Sigmoid colon (tissue), 7 donors: ENCODE results near the gene SPOCK2. TPM values are rescaled to one million over a fixed set of nuclear protein-coding genes. Genes with fewer than 3 reads are reported as not detected.

Experiments used
- DNase-seq: peaks from one replicate; pipeline ENCODE4 v3.0.0-alpha.2; 2019
- H3K27ac ChIP-seq, 4 donors: fragments of 200-600 bp; sonication (generic); one replicate each; pipeline ENCODE4 v1.5.1; 2016 to 2019; ENCODE audit warnings: mild to moderate bottlenecking in 1 of 4
- H3K27me3 ChIP-seq, 3 donors: fragments of 200-600 bp; sonication (generic); one replicate each; pipeline ENCODE4 v1.5.1; 2019; ENCODE audit warnings: mild to moderate bottlenecking in 1 of 3
- H3K36me3 ChIP-seq, 4 donors: fragments of 200-600 bp; sonication (generic); one replicate each; pipeline ENCODE4 v1.5.1; 2016 to 2019
- H3K4me1 ChIP-seq, 4 donors: fragments of 200-600 bp; sonication (generic); one replicate each; pipeline ENCODE4 v1.5.1; 2017 to 2019
- H3K4me3 ChIP-seq, 4 donors: fragments of 200-600 bp; sonication (generic); one replicate each; pipeline ENCODE4 v1.5.1; 2017 to 2019; ENCODE audit warnings: mild to moderate bottlenecking in 2 of 4, moderate library complexity in 1 of 4
- H3K9me3 ChIP-seq, 4 donors: fragments of 200-600 bp in 3 of 4; sonication (generic) in 3 of 4; one replicate each; pipeline versions ENCODE4 v1.5.1 to v1.6.1; 2013 to 2019
- EP300 ChIP-seq, 4 donors: sonication (generic); formaldehyde crosslinking; IDR thresholded peaks; one replicate each; pipeline ENCODE4 v1.6.1; 2017; ENCODE audit warnings: antibody characterized with exemption in 4 of 4
- POLR2A ChIP-seq, 2 donors: fragments of 450-650 bp; IDR thresholded peaks; one replicate each; pipeline ENCODE4 v1.6.1; 2016; ENCODE audit warnings: antibody characterized with exemption in 2 of 2, mild to moderate bottlenecking in 2 of 2, moderate library complexity in 2 of 2
- POLR2AphosphoS5 ChIP-seq, 4 donors: sonication (generic); formaldehyde crosslinking; IDR thresholded peaks; one replicate each; pipeline ENCODE4 v1.6.1; 2017; ENCODE audit warnings: antibody characterized with exemption in 4 of 4
- WGBS, 2 donors: extraction: QIAGEN DNeasy Blood & Tissue Kit; methylation state at CpG; one replicate each; pipeline ENCODE4 v1.1.7; 2013; 5-methylcytosine and 5-hydroxymethylcytosine counted together
- intact Hi-C: fragments of 100-400 bp; cut with DNase I; formaldehyde crosslinking; loops from one replicate; pipeline ENCODE4 v1.15.1; 2023
- polyA plus RNA-seq, 3 donors: library from polyadenylated mRNA; stranded (reverse); fragments of 200-250 nt; gene quantifications; one replicate each; pipeline ENCODE4 v1.2.3, GENCODE V29; 2013
- total RNA-seq, 4 donors: library from RNA; depleted of rRNA; stranded (reverse); fragments of >200 nt; gene quantifications; one replicate each; pipeline ENCODE4 v1.1.0, GENCODE V29; 2016
- TF ChIP-seq, protein P1 (sequence below), 4 experiments: fragments of 450-650 bp in 3 of 4; fragments of 200-600 bp in 1 of 4; IDR thresholded peaks; one replicate each; pipeline ENCODE4 v1.5.1; 2016 to 2019; ENCODE audit warnings: antibody characterized with exemption in 4 of 4, mild to moderate bottlenecking in 3 of 4, moderate library complexity in 2 of 4
- donor health status: healthy with polysubstance abuse.
- donor health status: Bipolar disorder and iron deficiency.
- donor health status: healthy.

Gene SPOCK2
- total and polyA plus RNA-seq, 7 donors: 0.60 to 59.5 (median 7.8) TPM

DNA sequence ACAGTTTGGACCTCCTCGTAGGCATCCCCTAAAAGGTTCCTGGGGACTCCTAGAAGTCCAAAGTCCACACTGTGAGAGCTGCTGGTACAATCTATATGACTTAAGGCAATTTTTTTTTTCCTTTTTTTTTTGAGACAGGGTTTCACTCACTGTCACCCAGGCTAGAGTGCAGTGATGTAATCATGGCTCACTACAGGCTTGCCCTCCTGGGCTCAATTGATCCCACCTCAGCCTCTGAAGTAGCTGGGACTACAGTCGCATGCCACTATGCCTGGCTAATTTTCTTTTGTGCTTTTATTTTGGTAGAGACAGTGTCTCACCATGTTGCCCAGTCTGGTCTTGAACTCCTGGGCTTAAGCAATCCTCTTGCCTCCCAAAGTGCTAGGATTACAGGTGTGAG, 4.6 kb upstream of the SPOCK2 start:
- Histone ChIP-seq H3K9me3 (no peaks in the 10 kb centered on the region), H3K4me1 (peaks cover 0 to 10% (median 9%) of the 10 kb centered on the region in 4 donors), H3K27ac (no peak overlapping the region), H3K27me3 (peaks cover 9 to 32% (median 13%) of the 10 kb centered on the region in 3 donors), H3K36me3 (peaks cover 0 to 23% (median 5%) of the 10 kb centered on the region in 4 donors), H3K4me3 (no peak overlapping the region)
- WGBS, 2 donors: 89 to 95% methylated on average over 2 of the region's 2 CpGs
- intact Hi-C loops: no loop called here
- DNase-seq: no peak
- no peak for TF ChIP-seq POLR2AphosphoS5 (IDR thresholded peaks at IDR 0.05)
- TF ChIP-seq, protein P1, sequence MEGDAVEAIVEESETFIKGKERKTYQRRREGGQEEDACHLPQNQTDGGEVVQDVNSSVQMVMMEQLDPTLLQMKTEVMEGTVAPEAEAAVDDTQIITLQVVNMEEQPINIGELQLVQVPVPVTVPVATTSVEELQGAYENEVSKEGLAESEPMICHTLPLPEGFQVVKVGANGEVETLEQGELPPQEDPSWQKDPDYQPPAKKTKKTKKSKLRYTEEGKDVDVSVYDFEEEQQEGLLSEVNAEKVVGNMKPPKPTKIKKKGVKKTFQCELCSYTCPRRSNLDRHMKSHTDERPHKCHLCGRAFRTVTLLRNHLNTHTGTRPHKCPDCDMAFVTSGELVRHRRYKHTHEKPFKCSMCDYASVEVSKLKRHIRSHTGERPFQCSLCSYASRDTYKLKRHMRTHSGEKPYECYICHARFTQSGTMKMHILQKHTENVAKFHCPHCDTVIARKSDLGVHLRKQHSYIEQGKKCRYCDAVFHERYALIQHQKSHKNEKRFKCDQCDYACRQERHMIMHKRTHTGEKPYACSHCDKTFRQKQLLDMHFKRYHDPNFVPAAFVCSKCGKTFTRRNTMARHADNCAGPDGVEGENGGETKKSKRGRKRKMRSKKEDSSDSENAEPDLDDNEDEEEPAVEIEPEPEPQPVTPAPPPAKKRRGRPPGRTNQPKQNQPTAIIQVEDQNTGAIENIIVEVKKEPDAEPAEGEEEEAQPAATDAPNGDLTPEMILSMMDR (IDR thresholded peaks at IDR 0.05): no peak
- no peak for TF ChIP-seq POLR2A (IDR thresholded peaks at IDR 0.05)
- TF ChIP-seq EP300 (IDR thresholded peaks at IDR 0.05): no peak

DNA sequence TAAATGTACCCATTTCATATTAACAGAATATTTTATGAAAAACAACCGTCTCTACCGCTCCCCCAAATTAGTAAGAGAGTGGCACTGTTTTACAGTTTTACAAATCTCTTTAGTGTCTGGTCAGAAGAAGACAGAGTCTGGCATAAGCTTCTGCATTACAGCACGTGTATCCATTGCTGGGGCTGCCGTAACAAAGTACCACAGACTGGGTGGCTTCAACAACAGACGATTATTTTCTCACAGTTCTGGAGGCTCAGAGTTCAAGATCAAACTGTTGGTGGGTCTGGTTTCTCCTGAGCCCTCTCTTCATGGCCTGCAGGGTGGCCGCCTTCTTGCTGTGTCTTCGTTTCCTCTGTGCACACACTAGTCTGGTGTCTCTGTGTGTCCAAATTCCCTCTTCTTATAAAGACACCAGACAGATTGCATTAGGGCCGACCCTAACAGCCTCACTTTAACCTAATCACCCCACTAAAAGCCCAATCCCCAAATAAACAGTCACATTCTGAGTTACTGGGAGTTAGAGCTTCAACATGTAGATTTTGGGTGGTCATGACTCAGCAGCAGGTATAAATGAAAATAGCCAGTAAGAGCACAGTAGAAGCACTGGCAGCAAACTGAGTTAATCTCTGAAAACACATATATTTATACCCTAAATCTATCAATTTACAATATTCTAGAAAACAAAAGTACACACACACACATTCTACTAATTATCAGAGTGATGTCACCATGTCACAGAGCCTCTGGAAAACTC, 4.0 kb upstream of the SPOCK2 start:
- Histone ChIP-seq H3K27ac (no peak overlapping the region), H3K27me3 (peaks cover 15 to 38% (median 20%) of the 10 kb centered on the region in 3 donors), H3K4me3 (no peak overlapping the region), H3K36me3 (peaks cover 0 to 23% (median 5%) of the 10 kb centered on the region in 4 donors), H3K9me3 (no peaks in the 10 kb centered on the region), H3K4me1 (peaks cover 0 to 17% (median 15%) of the 10 kb centered on the region in 4 donors)
- WGBS, 2 donors: 92 to 93% methylated on average over 8 of the region's 8 CpGs
- TF ChIP-seq EP300 (IDR thresholded peaks at IDR 0.05) (no peak), POLR2AphosphoS5 (IDR thresholded peaks at IDR 0.05) (no peak), POLR2A (IDR thresholded peaks at IDR 0.05) (no peak)
- TF ChIP-seq, protein P1 (IDR thresholded peaks at IDR 0.05): no peak
- intact Hi-C loops: no loop called here
- DNase-seq: no peak

DNA sequence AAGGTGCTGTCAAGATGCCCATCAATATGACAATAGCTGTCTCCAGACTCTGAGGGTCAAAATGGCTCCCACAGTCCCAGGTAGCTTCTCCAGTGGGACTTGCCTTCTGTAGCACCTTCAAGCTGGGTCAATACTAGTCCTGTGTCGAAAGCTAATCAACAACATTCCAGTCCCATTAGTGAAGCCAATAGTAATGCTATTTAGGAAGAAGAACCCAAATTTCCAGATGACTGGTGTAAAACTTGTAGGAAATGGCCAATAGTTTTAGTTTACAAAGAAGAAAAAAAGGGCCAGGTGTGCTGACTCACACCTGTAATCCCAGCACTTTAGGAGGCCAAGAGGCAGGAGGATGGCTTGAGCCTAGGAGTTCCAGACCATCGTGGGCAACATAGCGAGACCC, 2.0 kb upstream of the SPOCK2 start:
- peaks cover 0 to 7% (median 0%) of the 10 kb centered on the region in 4 donors for H3K36me3 ChIP-seq

DNA sequence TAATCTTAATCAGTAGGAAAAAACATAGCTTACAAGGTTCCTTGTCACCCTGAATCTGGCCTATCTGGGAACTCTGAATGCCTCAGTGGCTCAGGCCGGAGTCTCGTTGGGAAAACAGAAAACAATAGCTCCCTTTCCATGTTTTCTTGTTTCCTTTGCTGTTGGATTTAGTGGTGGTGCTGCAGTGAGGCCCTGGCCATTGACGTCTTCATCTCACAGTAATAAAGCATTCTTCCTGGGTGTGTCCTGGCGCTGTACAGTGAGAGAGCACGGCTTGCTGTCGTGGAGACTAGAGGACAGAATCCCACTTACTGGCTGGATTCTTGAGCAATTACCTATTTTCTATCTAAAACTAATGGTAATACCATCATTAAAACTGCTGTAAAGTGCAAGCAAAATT, 1.3 kb upstream of the SPOCK2 start:
- 11 to 66% methylated on average over 6 of the region's 6 CpGs for WGBS, 2 donors
- DNase-seq: no peak
- TF ChIP-seq EP300 (IDR thresholded peaks at IDR 0.05) (no peak), POLR2A (IDR thresholded peaks at IDR 0.05) (no peak)
- H3K27ac ChIP-seq: no peak overlapping the region
- H3K4me3 ChIP-seq: no peak overlapping the region
- no peaks in the 10 kb centered on the region for H3K9me3 ChIP-seq
- intact Hi-C loops: no loop called here
- H3K4me1 ChIP-seq: peaks cover 0 to 21% (median 20%) of the 10 kb centered on the region in 4 donors
- peaks cover 0 to 7% (median 0%) of the 10 kb centered on the region in 4 donors for H3K36me3 ChIP-seq
- peaks cover 20 to 50% (median 29%) of the 10 kb centered on the region in 3 donors for H3K27me3 ChIP-seq

More for the DNA sequence above, 2.0 kb upstream of the SPOCK2 start:
- TF ChIP-seq POLR2AphosphoS5 (IDR thresholded peaks at IDR 0.05) (no peak), POLR2A (IDR thresholded peaks at IDR 0.05) (no peak)
- DNase-seq: no peak
- H3K4me1 ChIP-seq: peaks cover 0 to 21% (median 20%) of the 10 kb centered on the region in 4 donors
- peaks cover 20 to 50% (median 29%) of the 10 kb centered on the region in 3 donors for H3K27me3 ChIP-seq
- intact Hi-C loops: no loop called here
- no peaks in the 10 kb centered on the region for H3K9me3 ChIP-seq
- H3K4me3 ChIP-seq: no peak overlapping the region
- no peak overlapping the region for H3K27ac ChIP-seq
- WGBS, 2 donors: 88 to 99% methylated on average over 3 of the region's 3 CpGs

DNA sequence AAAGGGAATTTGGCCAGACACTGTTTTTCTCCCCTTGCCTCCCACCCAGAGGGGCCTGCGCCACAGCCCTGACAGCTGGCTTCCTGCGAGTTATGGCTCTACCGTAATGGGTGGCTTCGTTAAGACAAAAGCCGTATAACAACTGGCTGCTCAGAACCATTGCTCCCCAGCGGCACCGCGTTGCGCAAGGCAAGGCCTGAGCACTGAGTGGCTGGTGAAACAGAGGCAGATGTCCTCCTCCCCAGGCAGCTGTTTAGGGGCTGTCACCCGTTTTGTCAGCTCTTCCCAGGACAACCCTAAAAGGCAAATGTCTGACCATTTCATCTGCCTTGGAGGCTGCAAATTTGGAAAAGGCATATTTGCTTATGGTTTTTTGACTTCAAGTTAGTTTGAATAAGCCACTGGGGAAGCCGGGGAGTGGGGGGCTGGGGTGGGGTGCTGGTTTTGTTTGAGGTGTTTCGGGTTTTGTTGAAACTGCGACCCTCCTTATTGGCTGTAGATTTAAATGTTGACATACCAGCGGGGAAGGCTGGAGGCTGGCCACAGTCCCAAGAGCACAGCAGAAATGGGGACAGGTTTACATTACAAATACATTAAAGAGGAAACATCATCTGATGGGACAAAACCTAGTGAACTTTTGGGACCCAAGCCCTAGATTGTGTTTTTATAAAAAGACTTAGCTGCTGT, 681 bp upstream of the SPOCK2 start:
- intact Hi-C loops: no loop called here
- 42 to 46% methylated on average over 14 of the region's 14 CpGs for WGBS, 2 donors
- Histone ChIP-seq H3K36me3 (peaks cover 0 to 7% (median 0%) of the 10 kb centered on the region in 4 donors), H3K9me3 (no peaks in the 10 kb centered on the region), H3K27ac (no peak overlapping the region), H3K4me3 (no peak overlapping the region), H3K27me3 (peaks cover 20 to 50% (median 29%) of the 10 kb centered on the region in 3 donors), H3K4me1 (peaks cover 0 to 21% (median 20%) of the 10 kb centered on the region in 4 donors)
- no peak for DNase-seq
- no peak for TF ChIP-seq POLR2A (IDR thresholded peaks at IDR 0.05)

DNA sequence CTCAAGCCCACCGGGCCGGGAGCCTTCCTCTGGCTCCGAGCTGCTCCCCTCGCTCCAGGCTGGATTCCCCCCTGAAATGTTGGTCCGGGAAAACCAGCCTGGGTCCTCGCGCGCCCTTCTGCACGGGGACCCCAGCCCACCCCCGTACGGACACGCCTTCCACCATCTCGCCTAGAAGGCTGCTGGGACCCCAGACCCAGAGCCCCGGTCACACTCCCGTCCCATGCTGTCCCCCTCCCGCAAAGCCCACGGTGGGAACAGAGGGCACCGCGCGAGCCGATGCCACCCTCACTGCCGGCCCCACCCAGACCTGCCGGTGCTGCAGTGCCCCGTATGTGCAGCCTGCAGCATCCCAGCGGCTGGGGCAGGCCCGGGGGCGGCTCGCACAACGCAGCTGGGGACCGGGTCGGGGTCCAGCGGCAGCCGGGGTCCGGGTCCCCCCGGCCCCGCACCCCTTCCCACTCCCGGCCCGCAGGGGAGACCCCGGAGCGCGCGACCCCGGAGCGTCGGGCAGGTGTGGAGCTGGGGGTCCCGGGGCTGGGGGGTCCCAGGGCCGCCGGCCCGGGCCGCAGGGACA, 871 bp downstream of the SPOCK2 start:
- Histone ChIP-seq H3K4me1 (peaks cover 0 to 21% (median 20%) of the 10 kb centered on the region in 4 donors), H3K36me3 (no peaks in the 10 kb centered on the region), H3K4me3 (peak overlapping the region; percentile 12 to 45 (median 39)), H3K27me3 (peaks cover 20 to 50% (median 29%) of the 10 kb centered on the region in 3 donors), H3K9me3 (no peaks in the 10 kb centered on the region), H3K27ac (peak overlapping the region; percentile 6 to 27 (median 9))
- DNase-seq: no peak
- 1% methylated on average over 50 of the region's 50 CpGs for WGBS, 2 donors
- intact Hi-C loops: no loop called here
- TF ChIP-seq EP300 (IDR thresholded peaks at IDR 0.05) (no peak), POLR2AphosphoS5 (IDR thresholded peaks at IDR 0.05) (no peak), POLR2A (IDR thresholded peaks at IDR 0.05) (no peak)
- TF ChIP-seq, protein P1 (IDR thresholded peaks at IDR 0.05): no peak
